ENCODE results near the gene ARHGAP12. TPM values are rescaled to one million over a fixed set of nuclear protein-coding genes. Genes with fewer than 3 reads are reported as not detected.

ARHGAP12 gene
- total and polyA plus RNA-seq, 2 experiments from 2014 or later = 20.1 to 43.3 TPM

- Histone ChIP-seq H3K27ac (peak overlapping the region; percentile 73), H3K9me3 (ENCODE audit: low read depth) (no peaks in the 10 kb centered on the region), H3F3A (ENCODE audit: insufficient read depth) (peaks cover 21% of the 10 kb centered on the region), H3K36me3 (ENCODE audit: low read depth) (no peaks in the 10 kb centered on the region), H3K27me3 (replicated peaks; ENCODE audit: insufficient read depth) (no peaks in the 10 kb centered on the region), H3K4me1 (ENCODE audit: insufficient read depth) (peaks cover 34% of the 10 kb centered on the region), H3K4me3 (peak overlapping the region; percentile 54), H3K9me2 (ENCODE audit: insufficient read depth) (no peaks in the 10 kb centered on the region), H3K9ac (peak overlapping the region; percentile 57), H2AFZ (peak overlapping the region; percentile 48), H3K4me2 (ENCODE audit: unreplicated experiment) (peak overlapping the region; percentile 70), H4K20me1 (ENCODE audit: insufficient read depth) (no peaks in the 10 kb centered on the region), H3K79me2 (ENCODE audit: insufficient read depth) (no peaks in the 10 kb centered on the region)
- in situ Hi-C loops (cut with MboI) = no loop called here
- DNase-seq = peak; percentile 95
- 19 to 20% methylated on average over 7 of the region's 7 CpGs for WGBS, 2 experiments (ENCODE audit: low coverage in 1 of 2, low lambda C conversion rate in 2 of 2, missing lambda C conversion rate in 2 of 2)
- peak; percentile 83; the same call in 1 of the 2 replicates for TF ChIP-seq EZH2phosphoT487 (IDR thresholded peaks at IDR 0.05; ENCODE audit: insufficient read depth, low read depth)
- no peak for TF ChIP-seq EZH2 (IDR thresholded peaks at IDR 0.05; ENCODE audit: insufficient read depth, poor library complexity, severe bottlenecking)
Measured at GRCh38 chr10:31947144-31947926, 18.7 kb upstream of the ARHGAP12 start.

GRCh38 chr10:31945392-31945791 is 16.8 kb upstream of the ARHGAP12 start:
- in situ Hi-C loops (cut with MboI) = no loop called here
- H2AFZ ChIP-seq = no peak overlapping the region

DNA sequence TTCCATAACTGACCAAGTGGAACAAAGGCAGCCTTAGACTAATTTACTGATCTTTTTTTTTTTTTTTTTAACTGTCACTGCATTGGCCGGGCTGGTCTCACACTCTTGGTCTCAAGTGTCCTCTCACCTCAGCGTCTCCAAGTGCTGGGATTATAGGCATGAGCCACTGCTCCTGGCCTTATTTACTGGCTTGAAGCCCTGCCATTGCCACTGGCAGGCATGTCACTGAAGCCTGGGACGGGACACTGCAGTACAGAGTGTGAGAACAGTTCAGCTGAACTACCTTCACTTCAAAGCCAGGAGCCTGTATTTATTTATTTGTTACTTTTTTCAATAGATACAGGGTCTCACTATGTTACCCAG is 15.4 kb upstream of the ARHGAP12 start:
- Histone ChIP-seq H3K4me1 (ENCODE audit: insufficient read depth) (peaks cover 59% of the 10 kb centered on the region), H3K9me2 (ENCODE audit: insufficient read depth) (no peaks in the 10 kb centered on the region), H3K27ac (peak overlapping the region; percentile 20), H3K4me3 (no peak overlapping the region), H2AFZ (no peak overlapping the region), H3K4me2 (ENCODE audit: unreplicated experiment) (peak overlapping the region; percentile 23), H3K27me3 (replicated peaks; ENCODE audit: insufficient read depth) (no peaks in the 10 kb centered on the region), H3K36me3 (ENCODE audit: low read depth) (no peaks in the 10 kb centered on the region), H3K9ac (no peak overlapping the region), H3K79me2 (ENCODE audit: insufficient read depth) (no peaks in the 10 kb centered on the region), H3K9me3 (ENCODE audit: low read depth) (no peaks in the 10 kb centered on the region), H3F3A (ENCODE audit: insufficient read depth) (peaks cover 42% of the 10 kb centered on the region), H4K20me1 (ENCODE audit: insufficient read depth) (no peaks in the 10 kb centered on the region)
- 64 to 65% methylated on average over 3 of the region's 3 CpGs for WGBS, 2 experiments (ENCODE audit: low coverage in 1 of 2, low lambda C conversion rate in 2 of 2, missing lambda C conversion rate in 2 of 2)
- TF ChIP-seq EZH2 (IDR thresholded peaks at IDR 0.05; ENCODE audit: insufficient read depth, poor library complexity, severe bottlenecking) (no peak), EZH2phosphoT487 (IDR thresholded peaks at IDR 0.05; ENCODE audit: insufficient read depth, low read depth) (no peak)
- no peak for DNase-seq
- in situ Hi-C loops (cut with MboI) = no loop called here

More at GRCh38 chr10:31945392-31945791, 16.8 kb upstream of the ARHGAP12 start:
- Histone ChIP-seq H3K9me2 (ENCODE audit: insufficient read depth) (no peaks in the 10 kb centered on the region), H3K9me3 (ENCODE audit: low read depth) (no peaks in the 10 kb centered on the region), H3K9ac (no peak overlapping the region), H3K27me3 (replicated peaks; ENCODE audit: insufficient read depth) (no peaks in the 10 kb centered on the region), H4K20me1 (ENCODE audit: insufficient read depth) (no peaks in the 10 kb centered on the region), H3F3A (ENCODE audit: insufficient read depth) (peaks cover 31% of the 10 kb centered on the region), H3K4me1 (ENCODE audit: insufficient read depth) (peaks cover 46% of the 10 kb centered on the region), H3K4me3 (no peak overlapping the region), H3K79me2 (ENCODE audit: insufficient read depth) (no peaks in the 10 kb centered on the region), H3K27ac (no peak overlapping the region), H3K4me2 (ENCODE audit: unreplicated experiment) (peak overlapping the region; percentile 23), H3K36me3 (ENCODE audit: low read depth) (no peaks in the 10 kb centered on the region)
- no peak for DNase-seq
- 80 to 100% methylated on average over 1 of the region's 1 CpG for WGBS, 2 experiments (ENCODE audit: low coverage in 1 of 2, low lambda C conversion rate in 2 of 2, missing lambda C conversion rate in 2 of 2)
- no peak for TF ChIP-seq EZH2 (IDR thresholded peaks at IDR 0.05; ENCODE audit: insufficient read depth, poor library complexity, severe bottlenecking)
- no peak for TF ChIP-seq EZH2phosphoT487 (IDR thresholded peaks at IDR 0.05; ENCODE audit: insufficient read depth, low read depth)

DNA sequence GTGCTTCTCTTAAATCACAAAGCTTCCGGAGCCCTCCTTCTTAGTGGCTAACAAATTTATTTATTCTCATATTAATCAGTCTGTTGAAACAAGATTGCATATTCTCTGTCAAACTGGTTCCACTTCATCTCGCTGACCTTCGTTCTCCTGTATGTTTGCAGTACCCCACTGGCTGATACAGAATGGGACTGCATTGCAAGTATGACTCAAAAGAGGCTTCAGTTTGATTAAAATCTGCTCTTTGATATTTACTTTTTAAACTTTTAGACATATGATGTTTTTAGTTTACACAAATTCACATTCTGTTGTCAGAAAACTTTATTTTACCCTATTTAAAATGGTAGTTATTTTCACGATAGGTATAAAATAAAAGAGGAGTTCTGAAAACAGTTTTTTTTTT is 14.3 kb upstream of the ARHGAP12 start:
- Histone ChIP-seq H3K9me3 (ENCODE audit: low read depth) (no peaks in the 10 kb centered on the region), H3K79me2 (ENCODE audit: insufficient read depth) (no peaks in the 10 kb centered on the region), H3K27me3 (replicated peaks; ENCODE audit: insufficient read depth) (no peaks in the 10 kb centered on the region), H3K9me2 (ENCODE audit: insufficient read depth) (no peaks in the 10 kb centered on the region), H3K4me3 (no peak overlapping the region), H3F3A (ENCODE audit: insufficient read depth) (peaks cover 42% of the 10 kb centered on the region), H3K4me1 (ENCODE audit: insufficient read depth) (peaks cover 53% of the 10 kb centered on the region), H3K9ac (no peak overlapping the region), H3K4me2 (ENCODE audit: unreplicated experiment) (no peak overlapping the region), H3K36me3 (ENCODE audit: low read depth) (no peaks in the 10 kb centered on the region), H4K20me1 (ENCODE audit: insufficient read depth) (no peaks in the 10 kb centered on the region), H3K27ac (no peak overlapping the region), H2AFZ (no peak overlapping the region)
- in situ Hi-C loops (cut with MboI) = no loop called here
- WGBS, 2 experiments (ENCODE audit: low coverage in 1 of 2, low lambda C conversion rate in 2 of 2, missing lambda C conversion rate in 2 of 2) = 99% methylated on average over 4 of the region's 4 CpGs
- no peak for TF ChIP-seq EZH2 (IDR thresholded peaks at IDR 0.05; ENCODE audit: insufficient read depth, poor library complexity, severe bottlenecking)
- TF ChIP-seq EZH2phosphoT487 (IDR thresholded peaks at IDR 0.05; ENCODE audit: insufficient read depth, low read depth) = no peak
- no peak for DNase-seq
